GM12878 (cell line): ENCODE measurements around the gene TKT. TPM values are rescaled to one million over a fixed set of nuclear protein-coding genes. Genes with fewer than 3 reads are reported as not detected.

Experiments used
- ATAC-seq: fragments of 200-7000 bp; cut with Tn5 transposase; 3 replicates; pipeline ENCODE4 v1.9.1; 2020; ENCODE audit warnings: mild to moderate bottlenecking, moderate library complexity
- BruUV-seq: library from RNA; stranded (reverse); fragments of 400-500 nt; replicated peaks from 2 replicates; lab custom pipeline; 2021; lab: Mats Ljungman, UMichigan
- CTCF ChIA-PET: fragments of 300-600 bp; sonication (Branson Sonifier 250); formaldehyde crosslinking; extraction: SDS; loops from one replicate; lab custom pipeline; 2021; ENCODE audit warnings: inconsistent platforms; lab: Yijun Ruan, JAX
- POLR2A ChIA-PET: fragments of 350-600 bp; formaldehyde crosslinking; extraction: SDS; loops from one replicate; lab custom pipeline; 2021; ENCODE audit warnings: inconsistent platforms; lab: Charles Lee
- RAD21 ChIA-PET: fragments of 300-600 bp; sonication (Branson Sonifier 250); formaldehyde crosslinking; loops from one replicate; lab custom pipeline; 2023; ENCODE audit warnings: antibody characterized with exemption; ENCODE audit not compliant: unreplicated experiment; lab: Charles Lee
- SMC1A ChIA-PET: fragments of 300-600 bp; sonication (Branson Sonifier 250); formaldehyde crosslinking; loops from one replicate; lab custom pipeline; 2023; ENCODE audit not compliant: unreplicated experiment, uncharacterized antibody; lab: Charles Lee
- DNase-seq: peaks from one replicate; pipeline ENCODE4 v3.0.0-alpha.2; 2011; ENCODE audit warnings: low read depth, low spot score
- FAIRE-seq: peaks from 3 replicates; lab custom pipeline; 2011; peaks lifted over from hg19 to GRCh38; lab: Jason Lieb, UNC
- H2AFZ ChIP-seq: 2 replicates; pipeline ENCODE4 v1.6.0; 2011; ENCODE audit warnings: low read depth, low read length, control low read depth; ENCODE audit not compliant: control insufficient read depth
- H3K27ac ChIP-seq: 2 replicates; pipeline ENCODE4 v1.5.1; 2011; ENCODE audit warnings: control low read depth; ENCODE audit not compliant: control insufficient read depth, insufficient read depth
- H3K27me3 ChIP-seq, 2 experiments: replicated peaks in 1 of 2; 2 replicates each; pipeline versions ENCODE4 v1.6.0 to v1.6.1; 2011; ENCODE audit warnings: low read length in 1 of 2; ENCODE audit not compliant: control insufficient read depth in 2 of 2, insufficient read depth in 2 of 2
- H3K36me3 ChIP-seq, 2 experiments: 2 replicates each; pipeline ENCODE4 v1.5.1; 2011; ENCODE audit warnings: low read length in 1 of 2; ENCODE audit not compliant: control insufficient read depth in 2 of 2, insufficient read depth in 2 of 2
- H3K4me1 ChIP-seq: 2 replicates; pipeline ENCODE4 v1.6.1; 2011; ENCODE audit warnings: mild to moderate bottlenecking, low read length, moderate library complexity, mixed read lengths; ENCODE audit not compliant: control insufficient read depth, insufficient read depth
- H3K4me2 ChIP-seq: 2 replicates; pipeline ENCODE4 v1.6.0; 2011; ENCODE audit warnings: control low read depth; ENCODE audit not compliant: control insufficient read depth, insufficient read depth
- H3K4me3 ChIP-seq: fragments of 200-600 bp; sonication (generic); 2 replicates; pipeline ENCODE4 v1.5.1; 2016
- H3K79me2 ChIP-seq: 2 replicates; pipeline ENCODE4 v1.6.0; 2011; ENCODE audit warnings: low read length; ENCODE audit not compliant: control insufficient read depth, insufficient read depth
- H3K9ac ChIP-seq: 2 replicates; pipeline ENCODE4 v1.8.0; 2011; ENCODE audit warnings: low read length, control low read depth, mixed read lengths; ENCODE audit not compliant: control insufficient read depth, insufficient read depth
- H3K9me3 ChIP-seq: replicated peaks from 3 replicates; pipeline ENCODE4 v1.5.1; 2011; ENCODE audit warnings: mild to moderate bottlenecking, low read length; ENCODE audit not compliant: control insufficient read depth, insufficient read depth
- H4K20me1 ChIP-seq: 2 replicates; pipeline ENCODE4 v1.6.0; 2011; ENCODE audit not compliant: control insufficient read depth, insufficient read depth
- ATF7 ChIP-seq: fragments of 450-650 bp; IDR thresholded peaks from 2 replicates; pipeline ENCODE4 v1.6.1; 2016; ENCODE audit warnings: low read depth, mild to moderate bottlenecking
- BHLHE40 ChIP-seq, 2 experiments: fragments of 450-650 bp in 1 of 2; IDR thresholded peaks; 2 replicates each; pipeline ENCODE4 v1.6.1; 2011 to 2017; ENCODE audit warnings: low read depth in 2 of 2, borderline replicate concordance in 1 of 2, improper control_type of control experiment in 1 of 2, low read length in 1 of 2, mild to moderate bottlenecking in 1 of 2
- IRF5 ChIP-seq: fragments of 450-650 bp; IDR thresholded peaks from 2 replicates; pipeline ENCODE4 v1.6.1; 2017; ENCODE audit warnings: borderline replicate concordance
- KAT2A ChIP-seq: conservative IDR thresholded peaks from 2 replicates; pipeline ENCODE4 v1.6.1; 2011; ENCODE audit warnings: low read depth, low read length; ENCODE audit not compliant: control insufficient read depth
- RAD21 ChIP-seq: IDR thresholded peaks from 2 replicates; pipeline ENCODE4 v1.6.1; 2011; ENCODE audit warnings: mild to moderate bottlenecking, low read depth, low read length, moderate library complexity; ENCODE audit not compliant: insufficient read depth
- WGBS: methylation state at CpG from one replicate; pipeline ENCODE4 v1.1.6; 2016; ENCODE audit warnings: low lambda C conversion rate; ENCODE audit not compliant: insufficient replicate concordance, insufficient coverage; ENCODE audit errors: missing lambda C conversion rate; 5-methylcytosine and 5-hydroxymethylcytosine counted together
- in situ Hi-C: fragments of 300-500 bp; cut with MboI; formaldehyde crosslinking; loops from 9 replicates; pipeline ENCODE4 v1.14.3; 2018; ENCODE audit warnings: mixed read lengths
- intact Hi-C: fragments of 100-400 bp; cut with micrococcal nuclease; formaldehyde crosslinking; loops from one replicate; pipeline ENCODE4 v1.14.2; 2022; ENCODE audit not compliant: unreplicated experiment
- polyA plus RNA-seq, 11 experiments: library from polyadenylated mRNA; depleted of rRNA in 4 of 11; unstranded in 6 of 11; stranded (reverse) in 5 of 11; fragments of >200 nt; fragmentation: Nextera tagmentation in 4 of 11; fragmentation: Illumina TruSeq in 1 of 11; extraction: Ambion mirVana in 4 of 11; extraction: Trizol in 1 of 11; gene quantifications; 1 replicate in 1 of 11; 2 replicates in 10 of 11; pipeline versions ENCODE4 v1.2.1 to v1.2.3, GENCODE V29; 2011 to 2016; ENCODE audit warnings: inconsistent platforms in 2 of 11, missing spikeins in 2 of 11, low read depth in 1 of 11
- total RNA-seq, 4 experiments: library from RNA; depleted of rRNA in 3 of 4; stranded (reverse); fragments of >200 nt in 3 of 4; fragmentation: Illumina TruSeq in 1 of 4; extraction: Trizol in 1 of 4; gene quantifications; 2 replicates each; pipeline versions ENCODE4 v1.2.1 to v1.2.3, GENCODE V29; 2013 to 2021
- TF ChIP-seq, protein P1 (sequence below): IDR thresholded peaks from 2 replicates; pipeline ENCODE4 v1.6.1; 2012; ENCODE audit warnings: low read depth, low read length, improper control_type of control experiment
- TF ChIP-seq, protein P2 (sequence below): IDR thresholded peaks from 2 replicates; pipeline ENCODE4 v1.6.1; 2011; ENCODE audit warnings: mild to moderate bottlenecking, low read depth, low read length, moderate library complexity; ENCODE audit not compliant: insufficient replicate concordance

TKT gene
- total and polyA plus RNA-seq, 10 of the 15 experiments (the other 5 are each of a cell fraction or from before 2014, with no cell fraction given), result 56.4 to 385 (median 143) TPM

DNA sequence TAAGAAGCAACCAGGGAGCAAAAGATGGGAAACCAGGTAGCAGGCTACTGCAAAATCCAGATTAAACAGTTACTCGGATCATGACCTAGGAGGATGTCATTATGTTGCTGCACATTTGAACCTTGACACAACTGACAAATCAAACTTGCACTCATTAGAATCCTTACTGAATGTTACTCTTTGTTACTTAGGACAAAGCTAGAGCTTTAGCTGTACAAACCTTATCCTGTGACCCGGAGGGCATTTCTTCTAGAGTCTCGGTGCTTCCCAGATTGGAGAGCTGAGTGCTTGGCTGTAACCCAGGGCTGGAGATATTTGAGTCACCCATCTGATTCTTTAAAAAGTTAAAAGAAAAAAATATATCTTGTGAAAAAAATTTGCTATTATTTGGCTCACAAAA, 48.1 kb upstream of the TKT start:
- intact Hi-C loops, result no loop called here
- no peak overlapping the region for H3K4me3 ChIP-seq
- H4K20me1 ChIP-seq, result no peaks in the 10 kb centered on the region
- in situ Hi-C loops, result no loop called here
- no peak for DNase-seq
- no peaks in the 10 kb centered on the region for H3K4me1 ChIP-seq
- H3K4me2 ChIP-seq, result no peak overlapping the region
- H3K9me3 ChIP-seq, result no peaks in the 10 kb centered on the region
- H3K36me3 ChIP-seq, result peaks cover 4 to 14% of the 10 kb centered on the region in 2 experiments
- H2AFZ ChIP-seq, result no peak overlapping the region
- SMC1A ChIA-PET, result interaction anchor here (0.6 to 2.9 kb wide), 3 partner anchors 10 to 475 kb away, joined by 3 to 7 read pairs (median 3); no protein-coding TSS in a partner anchor
- POLR2A ChIA-PET, result no interaction called here
- BruUV-seq, result no TSS peak
- no peak overlapping the region for H3K9ac ChIP-seq
- CTCF ChIA-PET, result no interaction called here
- H3K27ac ChIP-seq, result no peak overlapping the region
- no peak for TF ChIP-seq RAD21
- TF ChIP-seq, protein P1, sequence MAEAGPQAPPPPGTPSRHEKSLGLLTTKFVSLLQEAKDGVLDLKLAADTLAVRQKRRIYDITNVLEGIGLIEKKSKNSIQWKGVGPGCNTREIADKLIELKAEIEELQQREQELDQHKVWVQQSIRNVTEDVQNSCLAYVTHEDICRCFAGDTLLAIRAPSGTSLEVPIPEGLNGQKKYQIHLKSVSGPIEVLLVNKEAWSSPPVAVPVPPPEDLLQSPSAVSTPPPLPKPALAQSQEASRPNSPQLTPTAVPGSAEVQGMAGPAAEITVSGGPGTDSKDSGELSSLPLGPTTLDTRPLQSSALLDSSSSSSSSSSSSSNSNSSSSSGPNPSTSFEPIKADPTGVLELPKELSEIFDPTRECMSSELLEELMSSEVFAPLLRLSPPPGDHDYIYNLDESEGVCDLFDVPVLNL, result no peak
- no peak for TF ChIP-seq KAT2A
- TF ChIP-seq ATF7, result no peak
- no peak for TF ChIP-seq IRF5
- TF ChIP-seq, protein P2, sequence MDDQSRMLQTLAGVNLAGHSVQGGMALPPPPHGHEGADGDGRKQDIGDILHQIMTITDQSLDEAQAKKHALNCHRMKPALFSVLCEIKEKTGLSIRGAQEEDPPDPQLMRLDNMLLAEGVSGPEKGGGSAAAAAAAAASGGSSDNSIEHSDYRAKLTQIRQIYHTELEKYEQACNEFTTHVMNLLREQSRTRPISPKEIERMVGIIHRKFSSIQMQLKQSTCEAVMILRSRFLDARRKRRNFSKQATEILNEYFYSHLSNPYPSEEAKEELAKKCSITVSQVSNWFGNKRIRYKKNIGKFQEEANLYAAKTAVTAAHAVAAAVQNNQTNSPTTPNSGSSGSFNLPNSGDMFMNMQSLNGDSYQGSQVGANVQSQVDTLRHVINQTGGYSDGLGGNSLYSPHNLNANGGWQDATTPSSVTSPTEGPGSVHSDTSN, result no peak
- TF ChIP-seq BHLHE40 (IDR thresholded peaks at IDR 0.05; ENCODE audit: borderline replicate concordance in 1 of 2, low read depth in 2 of 2, low read length in 1 of 2), result no peak
- RAD21 ChIA-PET, result no interaction called here
- no peak for FAIRE-seq
- ATAC-seq, result no peak
- no peaks in the 10 kb centered on the region for H3K27me3 ChIP-seq
- H3K79me2 ChIP-seq, result no peaks in the 10 kb centered on the region
- 100% methylated on average over 3 of the region's 3 CpGs for WGBS
